ENCODE measurements around the gene CASQ2.

DNA sequence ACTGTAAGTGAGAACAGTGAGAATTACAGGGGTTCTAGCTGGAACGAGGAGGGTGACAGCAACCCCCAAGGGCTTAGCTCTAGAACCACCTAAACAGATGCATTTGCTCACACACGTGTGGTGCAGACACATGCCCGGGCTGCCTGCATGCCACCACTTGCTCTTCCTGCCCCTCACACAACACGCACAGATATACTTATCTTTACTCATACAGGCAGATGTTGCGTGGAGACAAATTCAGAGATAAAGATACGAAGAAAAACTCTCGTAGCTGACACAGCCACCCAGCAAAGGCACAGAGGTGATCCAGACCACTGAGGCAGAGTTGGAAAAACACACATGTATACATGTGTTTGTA is 113.2 kb downstream of the CASQ2 start:
- TF ChIP-seq, protein P1, sequence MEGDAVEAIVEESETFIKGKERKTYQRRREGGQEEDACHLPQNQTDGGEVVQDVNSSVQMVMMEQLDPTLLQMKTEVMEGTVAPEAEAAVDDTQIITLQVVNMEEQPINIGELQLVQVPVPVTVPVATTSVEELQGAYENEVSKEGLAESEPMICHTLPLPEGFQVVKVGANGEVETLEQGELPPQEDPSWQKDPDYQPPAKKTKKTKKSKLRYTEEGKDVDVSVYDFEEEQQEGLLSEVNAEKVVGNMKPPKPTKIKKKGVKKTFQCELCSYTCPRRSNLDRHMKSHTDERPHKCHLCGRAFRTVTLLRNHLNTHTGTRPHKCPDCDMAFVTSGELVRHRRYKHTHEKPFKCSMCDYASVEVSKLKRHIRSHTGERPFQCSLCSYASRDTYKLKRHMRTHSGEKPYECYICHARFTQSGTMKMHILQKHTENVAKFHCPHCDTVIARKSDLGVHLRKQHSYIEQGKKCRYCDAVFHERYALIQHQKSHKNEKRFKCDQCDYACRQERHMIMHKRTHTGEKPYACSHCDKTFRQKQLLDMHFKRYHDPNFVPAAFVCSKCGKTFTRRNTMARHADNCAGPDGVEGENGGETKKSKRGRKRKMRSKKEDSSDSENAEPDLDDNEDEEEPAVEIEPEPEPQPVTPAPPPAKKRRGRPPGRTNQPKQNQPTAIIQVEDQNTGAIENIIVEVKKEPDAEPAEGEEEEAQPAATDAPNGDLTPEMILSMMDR (IDR thresholded peaks at IDR 0.05) = no peak
- no peak for TF ChIP-seq POLR2A (IDR thresholded peaks at IDR 0.05)
